Smooth muscle cell (in vitro differentiated cells): ENCODE results near the gene PLCD3. TPM values are rescaled to one million over a fixed set of nuclear protein-coding genes. Genes with fewer than 3 reads are reported as not detected.

Source experiments
- DNase-seq: peaks from one replicate; lab custom pipeline; 2025; ENCODE audit not compliant: unreplicated experiment; lab: John Stamatoyannopoulos, UW
- H2AFZ ChIP-seq: fragments of 200-600 bp; sonication (generic); 2 replicates; pipeline ENCODE4 v1.6.0; 2016; ENCODE audit warnings: antibody characterized with exemption, low read depth, mild to moderate bottlenecking
- H3F3A ChIP-seq: fragments of 200-600 bp; sonication (generic); 2 replicates; pipeline ENCODE4 v1.6.0; 2017; ENCODE audit warnings: antibody characterized with exemption, low read depth
- H3K27ac ChIP-seq: fragments of 200-600 bp; sonication (generic); 2 replicates; pipeline ENCODE4 v1.5.1; 2016; ENCODE audit warnings: low read depth, mild to moderate bottlenecking
- H3K27me3 ChIP-seq: fragments of 200-600 bp; sonication (generic); 2 replicates; pipeline ENCODE4 v1.6.1; 2016; ENCODE audit warnings: low read depth, mild to moderate bottlenecking
- H3K36me3 ChIP-seq: fragments of 200-600 bp; sonication (generic); 2 replicates; pipeline ENCODE4 v1.5.1; 2016; ENCODE audit warnings: low read depth
- H3K4me1 ChIP-seq: fragments of 200-600 bp; sonication (generic); 2 replicates; pipeline ENCODE4 v1.5.1; 2016; ENCODE audit warnings: low read depth
- H3K4me2 ChIP-seq: fragments of 200-600 bp; sonication (generic); 2 replicates; pipeline ENCODE4 v1.6.0; 2016; ENCODE audit warnings: mild to moderate bottlenecking
- H3K4me3 ChIP-seq: fragments of 200-600 bp; sonication (generic); 2 replicates; pipeline ENCODE4 v1.5.1; 2016; ENCODE audit warnings: mild to moderate bottlenecking
- H3K79me2 ChIP-seq: fragments of 200-600 bp; sonication (generic); 2 replicates; pipeline ENCODE4 v1.6.0; 2016; ENCODE audit warnings: low read depth, mild to moderate bottlenecking
- H3K9ac ChIP-seq: fragments of 200-600 bp; sonication (generic); 2 replicates; pipeline ENCODE4 v1.6.0; 2016; ENCODE audit warnings: low read depth
- H3K9me3 ChIP-seq: fragments of 200-600 bp; sonication (generic); replicated peaks from 2 replicates; pipeline ENCODE4 v1.5.1; 2016; ENCODE audit warnings: low read depth
- H4K20me1 ChIP-seq: fragments of 200-600 bp; sonication (generic); 2 replicates; pipeline ENCODE4 v1.6.0; 2016; ENCODE audit warnings: low read depth
- CTCF ChIP-seq: fragments of 200-600 bp; sonication (generic); IDR thresholded peaks from 2 replicates; pipeline ENCODE4 v1.5.1; 2017; ENCODE audit warnings: borderline replicate concordance, mild to moderate bottlenecking, antibody characterized with exemption; ENCODE audit not compliant: insufficient read depth, poor library complexity, severe bottlenecking
- WGBS: methylation state at CpG from one replicate; pipeline ENCODE4 v1.1.7; 2016; ENCODE audit warnings: low lambda C conversion rate; 5-methylcytosine and 5-hydroxymethylcytosine counted together
- polyA plus RNA-seq: library from polyadenylated mRNA; unstranded; fragments of >200 nt; fragmentation: Nextera tagmentation; extraction: Ambion mirVana; gene quantifications from 2 replicates; pipeline ENCODE4 v1.2.1, GENCODE V29; 2016
- total RNA-seq: library from RNA; depleted of rRNA; stranded (reverse); fragments of >200 nt; gene quantifications from 2 replicates; pipeline ENCODE4 v1.2.3, GENCODE V29; 2014

Gene PLCD3
- total and polyA plus RNA-seq, 2 experiments from 2014 or later: 24.0 to 33.4 TPM

- Histone ChIP-seq H3K79me2 (peaks cover 23% of the 10 kb centered on the region), H2AFZ (no peak overlapping the region), H3K4me3 (no peak overlapping the region), H3F3A (no peaks in the 10 kb centered on the region), H3K9ac (no peak overlapping the region), H3K27ac (no peak overlapping the region), H3K36me3 (no peaks in the 10 kb centered on the region), H3K4me2 (no peak overlapping the region), H3K4me1 (no peaks in the 10 kb centered on the region), H3K9me3 (no peaks in the 10 kb centered on the region), H4K20me1 (no peaks in the 10 kb centered on the region), H3K27me3 (no peaks in the 10 kb centered on the region)
- no peak for TF ChIP-seq CTCF
- 98% methylated on average over 22 of the region's 22 CpGs for WGBS
- DNase-seq: no peak
These were observed 11.8 kb downstream of the PLCD3 start for GRCh38 chr17:45120558-45120957.

DNA sequence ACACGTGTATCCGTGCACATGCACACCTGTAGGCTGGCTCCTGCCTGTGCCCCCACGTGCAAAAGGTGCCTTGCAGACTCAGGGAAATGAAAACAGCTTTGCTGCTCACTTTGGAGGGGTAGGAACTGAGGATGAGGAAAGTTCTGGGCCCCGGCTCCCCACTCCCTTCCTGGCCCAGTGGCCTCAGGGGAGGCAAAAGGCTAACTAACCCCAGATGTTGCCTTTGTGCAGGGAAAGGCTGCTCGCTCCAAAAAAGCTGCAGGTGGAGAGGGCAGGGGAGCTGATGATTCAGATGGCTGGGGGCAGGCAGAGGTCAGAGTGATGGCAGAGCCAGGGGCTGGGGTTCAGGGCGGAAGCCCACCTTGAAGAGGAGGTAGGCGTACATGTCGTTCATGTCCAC, 12.4 kb downstream of the PLCD3 start:
- Histone ChIP-seq H3K4me1 (no peaks in the 10 kb centered on the region), H2AFZ (no peak overlapping the region), H3K79me2 (peaks cover 17% of the 10 kb centered on the region), H3F3A (no peaks in the 10 kb centered on the region), H3K4me2 (no peak overlapping the region), H4K20me1 (no peaks in the 10 kb centered on the region), H3K36me3 (no peaks in the 10 kb centered on the region), H3K27ac (no peak overlapping the region), H3K4me3 (no peak overlapping the region), H3K9ac (no peak overlapping the region), H3K27me3 (no peaks in the 10 kb centered on the region), H3K9me3 (no peaks in the 10 kb centered on the region)
- TF ChIP-seq CTCF: no peak
- 97% methylated on average over 8 of the region's 8 CpGs for WGBS
- no peak for DNase-seq

DNA sequence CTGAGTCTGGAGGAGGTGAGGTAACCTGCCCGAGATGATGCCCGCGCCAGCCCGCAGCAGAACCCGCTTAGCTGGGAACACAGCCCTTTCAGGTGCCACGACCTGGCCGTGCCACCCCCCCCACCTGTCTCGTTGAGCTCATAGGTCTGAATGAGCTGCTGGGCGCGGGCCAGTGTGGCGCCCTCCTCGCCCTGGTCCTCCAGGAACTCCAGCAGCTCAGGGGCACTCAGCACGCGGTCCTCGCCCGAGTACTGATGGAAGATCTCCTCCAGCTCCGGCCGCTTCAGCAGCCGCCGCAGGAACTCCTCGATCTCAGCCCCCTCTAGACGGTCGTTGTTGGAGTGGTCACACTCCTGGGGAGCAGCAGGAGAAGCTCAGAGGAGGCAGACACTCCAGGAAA, 13.6 kb downstream of the PLCD3 start:
- no peaks in the 10 kb centered on the region for H3K9me3 ChIP-seq
- H3K27me3 ChIP-seq: no peaks in the 10 kb centered on the region
- 98% methylated on average over 23 of the region's 23 CpGs for WGBS
- H3K27ac ChIP-seq: no peak overlapping the region
- DNase-seq: no peak
- H3K4me1 ChIP-seq: no peaks in the 10 kb centered on the region
- TF ChIP-seq CTCF: no peak
- H3K4me2 ChIP-seq: no peak overlapping the region
- H4K20me1 ChIP-seq: no peaks in the 10 kb centered on the region
- H2AFZ ChIP-seq: no peak overlapping the region
- no peaks in the 10 kb centered on the region for H3F3A ChIP-seq
- H3K4me3 ChIP-seq: no peak overlapping the region
- H3K36me3 ChIP-seq: no peaks in the 10 kb centered on the region
- H3K79me2 ChIP-seq: peaks cover 8% of the 10 kb centered on the region
- H3K9ac ChIP-seq: no peak overlapping the region

DNA sequence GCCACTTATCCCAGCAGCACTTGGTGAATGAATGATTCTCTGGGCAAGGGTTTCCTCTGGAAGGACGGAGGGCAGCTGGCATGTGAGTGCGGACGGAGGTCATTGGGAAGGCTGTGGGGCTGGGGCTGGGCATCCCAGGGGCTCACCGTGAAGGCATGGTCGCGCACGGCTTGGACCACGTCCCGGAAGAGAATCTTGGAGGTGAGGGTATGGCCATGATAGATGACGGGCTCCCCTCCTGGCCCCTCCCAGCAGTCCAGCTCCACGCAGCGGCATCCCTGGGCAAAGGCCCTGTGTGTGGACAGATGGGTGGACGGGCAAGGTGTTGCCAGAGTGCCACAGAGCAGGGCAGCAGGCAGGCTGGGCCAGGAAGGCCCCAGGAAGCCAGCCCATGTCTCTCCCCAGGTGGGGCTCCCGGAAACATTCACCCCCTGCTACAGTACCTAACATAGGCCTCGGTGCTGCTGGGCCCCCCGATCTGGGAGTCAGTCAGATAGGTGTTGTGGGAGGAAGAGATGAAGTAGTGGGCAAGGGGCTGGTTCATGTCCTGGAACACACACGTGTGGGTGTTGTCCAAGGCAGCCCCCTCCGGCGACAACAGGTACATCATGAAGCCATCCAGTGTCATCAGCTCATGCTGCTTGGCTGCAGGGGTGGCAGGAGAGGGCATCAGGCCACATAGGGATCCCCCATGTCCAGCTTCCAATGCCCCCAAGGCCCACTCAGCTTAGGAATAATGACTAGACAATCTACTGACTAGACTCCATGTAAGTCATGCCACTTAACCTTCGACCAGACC, 14.3 kb downstream of the PLCD3 start:
- TF ChIP-seq CTCF: no peak
- Histone ChIP-seq H3K36me3 (no peaks in the 10 kb centered on the region), H3K27me3 (no peaks in the 10 kb centered on the region), H3K9ac (no peak overlapping the region), H2AFZ (no peak overlapping the region), H3K27ac (no peak overlapping the region), H3K79me2 (peaks cover 2% of the 10 kb centered on the region), H3K4me2 (no peak overlapping the region), H4K20me1 (no peaks in the 10 kb centered on the region), H3K9me3 (no peaks in the 10 kb centered on the region), H3K4me3 (no peak overlapping the region), H3K4me1 (no peaks in the 10 kb centered on the region), H3F3A (no peaks in the 10 kb centered on the region)
- no peak for DNase-seq
- WGBS: 97% methylated on average over 20 of the region's 20 CpGs
